Measurements from ENCODE around the gene CYP3A4.
"Not testable (repeated sequence)": the region's sequence is repeated elsewhere in the genome, so short reads cannot be mapped to it uniquely, and the experiment has no call there.

CYP3A4 gene

GRCh38 chr7:99730238-99730810 lies 53.7 kb downstream of the CYP3A4 start:
- H3K4me3 ChIP-seq (ENCODE audit: low read depth, low read length), result no peak overlapping the region
- no peak for TF ChIP-seq CTCF (IDR thresholded peaks at IDR 0.05; ENCODE audit: borderline replicate concordance, insufficient read depth, low read depth, low read length)

GRCh38 chr7:99729486-99730237 lies 54.3 kb downstream of the CYP3A4 start:
- no peak overlapping the region for H3K4me3 ChIP-seq (ENCODE audit: low read depth, low read length)
- TF ChIP-seq CTCF (IDR thresholded peaks at IDR 0.05; ENCODE audit: borderline replicate concordance, insufficient read depth, low read depth, low read length), result no peak

DNA sequence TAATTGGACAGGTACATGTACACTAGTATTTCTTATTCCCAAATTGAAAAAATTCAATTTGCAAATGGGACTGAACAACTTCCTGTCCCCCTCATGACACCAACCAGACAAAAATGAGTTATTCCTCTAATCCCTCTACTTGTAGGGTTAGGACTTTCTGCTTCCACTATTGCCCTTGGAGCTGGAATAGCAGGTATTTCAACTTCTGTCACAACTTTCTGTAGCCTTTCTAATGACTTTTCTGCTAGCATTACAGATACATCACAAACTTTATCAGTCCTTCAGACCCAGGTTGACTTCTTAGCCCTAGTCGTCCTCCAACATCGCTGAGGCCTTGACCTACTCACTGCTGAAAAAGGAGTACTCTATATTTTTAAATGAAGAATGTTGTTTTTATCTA lies 55.4 kb downstream of the CYP3A4 start:
- TF ChIP-seq CTCF (IDR thresholded peaks at IDR 0.05; ENCODE audit: borderline replicate concordance, insufficient read depth, low read depth, low read length), result no peak

GRCh38 chr7:99723201-99723600 lies 60.8 kb downstream of the CYP3A4 start:
- not testable (repeated sequence) for H3K4me3 ChIP-seq (ENCODE audit: low read depth, low read length)

More for the DNA sequence above, 55.4 kb downstream of the CYP3A4 start:
- H3K4me3 ChIP-seq (ENCODE audit: low read depth, low read length), result no peak overlapping the region

- H3K4me3 ChIP-seq (ENCODE audit: low read depth, low read length), result no peak overlapping the region
- no peak for TF ChIP-seq CTCF (IDR thresholded peaks at IDR 0.05; ENCODE audit: borderline replicate concordance, insufficient read depth, low read depth, low read length)
These were observed 63.0 kb downstream of the CYP3A4 start for GRCh38 chr7:99720800-99721595.

GRCh38 chr7:99719996-99720769 lies 63.8 kb downstream of the CYP3A4 start:
- no peak overlapping the region for H3K4me3 ChIP-seq (ENCODE audit: low read depth, low read length)
- TF ChIP-seq CTCF (IDR thresholded peaks at IDR 0.05; ENCODE audit: borderline replicate concordance, insufficient read depth, low read depth, low read length), result no peak

- no peak overlapping the region for H3K4me3 ChIP-seq (ENCODE audit: low read depth, low read length)
- no peak for TF ChIP-seq CTCF (IDR thresholded peaks at IDR 0.05; ENCODE audit: borderline replicate concordance, insufficient read depth, low read depth, low read length)
These were observed 69.9 kb downstream of the CYP3A4 start for GRCh38 chr7:99713995-99714570.
